HepG2 (cell line): Measurements from ENCODE around the gene PCDHGB6.
"Not testable (repeated sequence)": the region's sequence is repeated elsewhere in the genome, so short reads cannot be mapped to it uniquely, and the experiment has no call there.

Experiments used
- CHCHD3 ChIP-seq: sonication (generic); formaldehyde crosslinking; IDR thresholded peaks from 2 replicates; pipeline ENCODE4 v1.8.0; 2022; ENCODE audit warnings: mild to moderate bottlenecking, missing genetic modification reagents, moderate library complexity
- GTF2F1 ChIP-seq: fragments of 150-350 bp; IDR thresholded peaks from 2 replicates; pipeline ENCODE4 v1.6.1; 2014; ENCODE audit warnings: low read length
- MED1 ChIP-seq: sonication (generic); formaldehyde crosslinking; IDR thresholded peaks from 2 replicates; pipeline ENCODE4 v1.4.0; 2020; ENCODE audit warnings: missing genetic modification reagents
- RORA ChIP-seq: sonication (generic); formaldehyde crosslinking; IDR thresholded peaks from 2 replicates; pipeline ENCODE4 v1.5.0; 2020; ENCODE audit warnings: mild to moderate bottlenecking, missing genetic modification reagents, moderate library complexity
- ZNF513 ChIP-seq: sonication (generic); formaldehyde crosslinking; conservative IDR thresholded peaks from 2 replicates; pipeline ENCODE4 v1.5.0; 2020; ENCODE audit warnings: missing genetic modification reagents
- TF ChIP-seq, protein P1 (sequence below): sonication (generic); formaldehyde crosslinking; IDR thresholded peaks from 2 replicates; pipeline ENCODE4 v1.5.0; 2020; ENCODE audit warnings: mild to moderate bottlenecking, missing genetic modification reagents, moderate library complexity

DNA sequence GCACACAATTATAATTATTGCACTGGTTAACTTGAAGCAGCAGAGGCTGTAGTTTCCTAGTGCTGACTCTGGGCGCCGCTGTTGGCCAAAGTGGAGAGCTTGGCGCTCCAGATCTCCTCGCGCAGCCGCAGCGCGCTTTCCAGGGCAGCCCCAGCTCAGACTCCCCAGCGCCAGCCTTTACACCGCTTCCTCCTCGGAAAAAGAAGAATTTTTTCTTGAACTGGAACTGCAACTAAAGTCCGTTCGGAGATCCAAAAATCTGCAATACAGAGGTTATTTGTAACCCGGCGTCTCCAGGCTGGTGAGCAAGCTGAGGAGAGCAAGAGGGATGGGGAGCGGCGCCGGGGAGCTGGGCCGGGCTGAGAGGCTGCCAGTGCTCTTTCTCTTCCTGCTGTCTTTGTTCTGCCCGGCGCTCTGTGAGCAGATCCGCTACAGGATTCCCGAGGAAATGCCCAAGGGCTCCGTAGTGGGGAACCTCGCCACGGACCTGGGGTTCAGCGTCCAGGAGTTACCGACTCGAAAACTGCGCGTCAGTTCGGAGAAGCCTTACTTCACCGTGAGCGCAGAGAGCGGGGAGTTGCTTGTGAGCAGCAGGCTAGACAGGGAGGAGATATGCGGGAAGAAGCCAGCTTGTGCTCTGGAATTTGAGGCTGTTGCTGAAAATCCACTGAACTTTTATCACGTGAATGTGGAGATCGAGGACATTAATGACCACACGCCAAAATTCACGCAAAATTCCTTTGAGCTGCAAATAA, 20.1 kb upstream of the PCDHGB6 start, which contains the start of gene PCDHGB4:
- TF ChIP-seq GTF2F1; ZNF513 (CRISPR knock-in tag); CHCHD3 (CRISPR knock-in tag); RORA (CRISPR knock-in tag); MED1 (CRISPR knock-in tag): not testable (repeated sequence)
- TF ChIP-seq, protein P1, sequence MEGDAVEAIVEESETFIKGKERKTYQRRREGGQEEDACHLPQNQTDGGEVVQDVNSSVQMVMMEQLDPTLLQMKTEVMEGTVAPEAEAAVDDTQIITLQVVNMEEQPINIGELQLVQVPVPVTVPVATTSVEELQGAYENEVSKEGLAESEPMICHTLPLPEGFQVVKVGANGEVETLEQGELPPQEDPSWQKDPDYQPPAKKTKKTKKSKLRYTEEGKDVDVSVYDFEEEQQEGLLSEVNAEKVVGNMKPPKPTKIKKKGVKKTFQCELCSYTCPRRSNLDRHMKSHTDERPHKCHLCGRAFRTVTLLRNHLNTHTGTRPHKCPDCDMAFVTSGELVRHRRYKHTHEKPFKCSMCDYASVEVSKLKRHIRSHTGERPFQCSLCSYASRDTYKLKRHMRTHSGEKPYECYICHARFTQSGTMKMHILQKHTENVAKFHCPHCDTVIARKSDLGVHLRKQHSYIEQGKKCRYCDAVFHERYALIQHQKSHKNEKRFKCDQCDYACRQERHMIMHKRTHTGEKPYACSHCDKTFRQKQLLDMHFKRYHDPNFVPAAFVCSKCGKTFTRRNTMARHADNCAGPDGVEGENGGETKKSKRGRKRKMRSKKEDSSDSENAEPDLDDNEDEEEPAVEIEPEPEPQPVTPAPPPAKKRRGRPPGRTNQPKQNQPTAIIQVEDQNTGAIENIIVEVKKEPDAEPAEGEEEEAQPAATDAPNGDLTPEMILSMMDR (CRISPR knock-in tag): peak; percentile 66
